ENCODE measurements around the gene OTUB1. TPM values are rescaled to one million over a fixed set of nuclear protein-coding genes. Genes with fewer than 3 reads are reported as not detected.

Gene OTUB1
- total RNA-seq, 1 experiment from 2014 or later, result 56.0 TPM

- no peak for TF ChIP-seq CTCF (IDR thresholded peaks at IDR 0.05; ENCODE audit: unreplicated experiment)
- Mint-ChIP-seq H3K36me3 (ENCODE audit: insufficient read depth, unreplicated experiment) (no peaks in the 10 kb centered on the region), H3K9me3 (ENCODE audit: unreplicated experiment) (no peaks in the 10 kb centered on the region), H3K4me3 (ENCODE audit: unreplicated experiment) (no peak overlapping the region), H3K4me1 (ENCODE audit: insufficient read depth, unreplicated experiment) (no peaks in the 10 kb centered on the region), H3K27me3 (ENCODE audit: insufficient read depth, unreplicated experiment) (peaks cover 15% of the 10 kb centered on the region), H3K27ac (ENCODE audit: low read depth, unreplicated experiment) (no peak overlapping the region)
- ChIA-PET POLR2A (interaction anchor here (0.7 kb wide), 1 partner anchor 97 kb away, joined by 3 read pairs; no protein-coding TSS in a partner anchor), CTCF (no interaction called here)
- no TSS peak for BruUV-seq (replicated peaks)
- intact Hi-C loops (cut with micrococcal nuclease), result no loop called here
- no peak for DNase-seq (ENCODE audit: unreplicated experiment)
These were observed 37.8 kb downstream of the OTUB1 start for GRCh38 chr11:64023712-64024710.

- Mint-ChIP-seq H3K4me3 (ENCODE audit: unreplicated experiment) (no peak overlapping the region), H3K27ac (ENCODE audit: low read depth, unreplicated experiment) (no peak overlapping the region), H3K36me3 (ENCODE audit: insufficient read depth, unreplicated experiment) (no peaks in the 10 kb centered on the region), H3K4me1 (ENCODE audit: insufficient read depth, unreplicated experiment) (no peaks in the 10 kb centered on the region), H3K27me3 (ENCODE audit: insufficient read depth, unreplicated experiment) (peaks cover 26% of the 10 kb centered on the region), H3K9me3 (ENCODE audit: unreplicated experiment) (no peaks in the 10 kb centered on the region)
- CTCF ChIA-PET, result no interaction called here
- no peak for DNase-seq (ENCODE audit: unreplicated experiment)
- no TSS peak for BruUV-seq (replicated peaks)
- intact Hi-C loops (cut with micrococcal nuclease), result no loop called here
- no peak for TF ChIP-seq CTCF (IDR thresholded peaks at IDR 0.05; ENCODE audit: unreplicated experiment)
- POLR2A ChIA-PET, result interaction anchor here (0.7 kb wide), 1 partner anchor 12 kb away, joined by 3 read pairs; no protein-coding TSS in a partner anchor
These were observed 39.0 kb downstream of the OTUB1 start for GRCh38 chr11:64025205-64025604.

GRCh38 chr11:64026575-64027205 lies 40.5 kb downstream of the OTUB1 start:
- peaks cover 26% of the 10 kb centered on the region for H3K27me3 Mint-ChIP-seq (ENCODE audit: insufficient read depth, unreplicated experiment)
- ChIA-PET CTCF (interaction anchor here (0.7 kb wide), 2 partner anchors 13 to 30 kb away, joined by 4 read pairs; no protein-coding TSS in a partner anchor), POLR2A (interaction anchor here (0.6 kb wide), 1 partner anchor 31 kb away, joined by 4 read pairs; no protein-coding TSS in a partner anchor)
- DNase-seq (ENCODE audit: unreplicated experiment), result no peak
- H3K36me3 Mint-ChIP-seq (ENCODE audit: insufficient read depth, unreplicated experiment), result no peaks in the 10 kb centered on the region
- H3K4me3 Mint-ChIP-seq (ENCODE audit: unreplicated experiment), result no peak overlapping the region
- no peaks in the 10 kb centered on the region for H3K4me1 Mint-ChIP-seq (ENCODE audit: insufficient read depth, unreplicated experiment)
- intact Hi-C loops (cut with micrococcal nuclease), result no loop called here
- BruUV-seq (replicated peaks), result no TSS peak
- H3K9me3 Mint-ChIP-seq (ENCODE audit: unreplicated experiment), result no peaks in the 10 kb centered on the region
- no peak for TF ChIP-seq CTCF (IDR thresholded peaks at IDR 0.05; ENCODE audit: unreplicated experiment)
- H3K27ac Mint-ChIP-seq (ENCODE audit: low read depth, unreplicated experiment), result no peak overlapping the region
